ENCODE measurements around the gene KCNN1.
A peak's percentile ranks its signal among the peaks of the same experiment; 100 is the strongest.

Gene KCNN1

DNA sequence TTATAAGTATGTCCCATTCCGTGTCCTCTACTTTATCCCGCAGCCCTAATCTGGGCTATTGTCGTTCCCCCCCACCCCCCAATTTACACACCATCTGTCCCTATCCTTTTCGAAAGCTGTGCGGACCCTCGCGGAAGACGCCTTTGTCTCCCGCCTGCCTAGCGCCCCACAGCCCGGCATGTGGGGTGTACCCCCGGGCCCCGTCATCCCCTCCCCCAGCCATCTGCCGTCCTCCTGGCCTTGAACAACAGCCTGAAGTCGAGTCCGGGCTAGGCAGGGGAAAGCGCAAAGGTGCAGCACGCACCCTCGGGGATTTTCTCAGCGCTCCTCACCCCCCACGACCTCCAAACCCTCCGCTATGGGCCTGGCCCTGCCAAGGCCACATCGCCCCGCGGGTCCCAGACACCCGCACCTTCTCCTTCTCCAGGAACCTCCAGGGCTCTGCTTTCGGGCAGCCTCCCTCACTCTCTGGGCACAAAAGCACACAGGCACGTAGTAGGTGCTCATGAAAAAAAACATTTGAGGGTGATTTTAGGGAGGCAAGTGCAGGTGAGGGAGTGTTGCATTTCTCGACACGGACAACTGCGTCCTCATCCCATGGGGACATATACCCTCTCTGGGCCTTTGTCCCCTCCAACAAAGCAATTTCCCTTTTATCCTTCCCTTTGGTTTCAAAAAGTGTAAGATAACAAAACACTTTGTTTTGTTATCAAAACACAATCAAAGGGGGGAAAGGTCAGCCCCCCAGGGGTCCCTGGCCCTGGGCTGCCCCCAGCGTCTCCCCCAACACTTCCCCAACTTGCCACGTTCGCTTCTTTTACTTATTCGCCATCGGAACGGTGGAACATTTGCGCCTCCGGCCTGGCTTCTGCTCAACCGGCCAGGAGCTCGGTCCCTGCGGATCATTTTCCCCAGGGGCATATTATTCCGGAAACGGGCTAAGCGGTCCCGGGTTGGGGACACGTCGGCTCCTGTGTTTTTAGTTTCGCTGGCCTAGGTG is 17.7 kb upstream of the KCNN1 start:
- peaks cover 55% of the 10 kb centered on the region for H3K27me3 ChIP-seq (ENCODE audit: control insufficient read depth, insufficient read depth, low read length)
- H3K4me1 ChIP-seq (ENCODE audit: control insufficient read depth, low read depth, low read length): peaks cover 28% of the 10 kb centered on the region
- H3K9me3 ChIP-seq (ENCODE audit: control insufficient read depth, low read depth, low read length): no peaks in the 10 kb centered on the region
- H3K9ac ChIP-seq (ENCODE audit: low read length): peak overlapping the region; percentile 52
- H3K27ac ChIP-seq (ENCODE audit: low read length): no peak overlapping the region
- H3K36me3 ChIP-seq (ENCODE audit: control insufficient read depth, low read depth, low read length): no peaks in the 10 kb centered on the region
- H3K4me3 ChIP-seq (ENCODE audit: low read length): peak overlapping the region; percentile 66

DNA sequence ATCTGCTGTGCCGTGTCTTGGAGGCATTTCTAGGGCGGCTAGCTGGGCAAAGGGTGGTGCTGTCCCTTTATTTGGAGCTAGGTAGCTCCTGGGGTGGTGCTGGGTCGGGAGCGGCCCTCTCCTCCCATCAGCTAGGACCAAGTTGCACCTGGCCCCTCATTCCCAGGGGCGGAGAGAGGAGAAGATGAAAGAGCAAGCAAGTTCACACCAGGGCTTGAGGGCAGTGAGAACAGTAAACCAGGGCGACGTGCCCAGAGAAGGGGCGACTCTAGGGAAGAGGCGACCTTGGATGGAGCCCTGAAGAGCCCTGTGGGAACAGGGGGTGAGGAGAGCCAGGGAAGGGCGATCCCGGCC is 17.0 kb upstream of the KCNN1 start:
- Histone ChIP-seq H3K9me3 (ENCODE audit: control insufficient read depth, low read depth, low read length) (no peaks in the 10 kb centered on the region), H3K4me1 (ENCODE audit: control insufficient read depth, low read depth, low read length) (peaks cover 28% of the 10 kb centered on the region), H3K4me3 (ENCODE audit: low read length) (peak overlapping the region; percentile 66), H3K9ac (ENCODE audit: low read length) (no peak overlapping the region), H3K27ac (ENCODE audit: low read length) (no peak overlapping the region), H3K36me3 (ENCODE audit: control insufficient read depth, low read depth, low read length) (no peaks in the 10 kb centered on the region), H3K27me3 (ENCODE audit: control insufficient read depth, insufficient read depth, low read length) (peaks cover 58% of the 10 kb centered on the region)

DNA sequence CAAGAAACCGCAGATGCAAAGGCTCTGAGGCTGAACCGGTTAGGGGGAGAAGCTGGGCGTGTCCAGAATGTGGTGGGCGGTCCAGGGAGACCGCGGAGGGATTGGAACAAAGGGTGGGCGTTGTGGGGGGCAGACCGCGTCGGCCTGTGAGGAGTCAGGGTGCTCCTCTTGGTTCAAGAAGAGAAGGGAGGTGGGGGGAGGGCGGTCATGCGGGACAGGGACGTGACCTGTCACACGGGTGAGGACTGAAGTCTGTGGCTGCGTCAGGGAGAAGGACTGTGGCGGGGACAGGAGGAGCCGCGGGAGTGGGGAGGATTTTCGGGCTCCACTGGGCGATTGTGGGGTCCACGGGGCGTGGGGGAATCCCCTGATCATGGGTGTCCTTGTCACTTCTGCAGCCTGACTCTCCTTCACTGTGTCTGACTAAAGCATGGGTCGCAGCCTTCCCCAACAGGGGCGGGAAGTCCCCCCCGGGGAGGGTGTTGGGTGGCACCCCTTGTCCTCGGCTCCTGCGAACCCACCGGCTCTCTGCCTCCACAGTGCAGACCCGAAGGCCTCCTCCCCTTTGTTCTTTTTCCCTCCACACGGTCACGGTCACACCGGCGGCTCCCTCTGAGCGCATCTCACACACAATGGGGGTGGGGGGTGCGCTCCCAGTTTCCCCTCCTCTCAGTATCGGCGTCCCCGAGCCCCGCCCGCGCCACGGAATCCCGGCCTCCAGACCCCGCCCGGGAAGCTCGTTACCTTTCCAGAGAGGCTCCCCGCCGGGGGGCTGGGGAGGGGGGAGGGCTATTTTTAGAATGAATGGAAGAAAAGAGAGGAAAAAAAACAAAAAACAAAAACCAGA is 16.4 kb upstream of the KCNN1 start:
- Histone ChIP-seq H3K27me3 (ENCODE audit: control insufficient read depth, insufficient read depth, low read length) (peaks cover 58% of the 10 kb centered on the region), H3K4me1 (ENCODE audit: control insufficient read depth, low read depth, low read length) (peaks cover 28% of the 10 kb centered on the region), H3K4me3 (ENCODE audit: low read length) (peak overlapping the region; percentile 66), H3K9me3 (ENCODE audit: control insufficient read depth, low read depth, low read length) (no peaks in the 10 kb centered on the region), H3K9ac (ENCODE audit: low read length) (peak overlapping the region; percentile 6), H3K27ac (ENCODE audit: low read length) (no peak overlapping the region), H3K36me3 (ENCODE audit: control insufficient read depth, low read depth, low read length) (no peaks in the 10 kb centered on the region)

DNA sequence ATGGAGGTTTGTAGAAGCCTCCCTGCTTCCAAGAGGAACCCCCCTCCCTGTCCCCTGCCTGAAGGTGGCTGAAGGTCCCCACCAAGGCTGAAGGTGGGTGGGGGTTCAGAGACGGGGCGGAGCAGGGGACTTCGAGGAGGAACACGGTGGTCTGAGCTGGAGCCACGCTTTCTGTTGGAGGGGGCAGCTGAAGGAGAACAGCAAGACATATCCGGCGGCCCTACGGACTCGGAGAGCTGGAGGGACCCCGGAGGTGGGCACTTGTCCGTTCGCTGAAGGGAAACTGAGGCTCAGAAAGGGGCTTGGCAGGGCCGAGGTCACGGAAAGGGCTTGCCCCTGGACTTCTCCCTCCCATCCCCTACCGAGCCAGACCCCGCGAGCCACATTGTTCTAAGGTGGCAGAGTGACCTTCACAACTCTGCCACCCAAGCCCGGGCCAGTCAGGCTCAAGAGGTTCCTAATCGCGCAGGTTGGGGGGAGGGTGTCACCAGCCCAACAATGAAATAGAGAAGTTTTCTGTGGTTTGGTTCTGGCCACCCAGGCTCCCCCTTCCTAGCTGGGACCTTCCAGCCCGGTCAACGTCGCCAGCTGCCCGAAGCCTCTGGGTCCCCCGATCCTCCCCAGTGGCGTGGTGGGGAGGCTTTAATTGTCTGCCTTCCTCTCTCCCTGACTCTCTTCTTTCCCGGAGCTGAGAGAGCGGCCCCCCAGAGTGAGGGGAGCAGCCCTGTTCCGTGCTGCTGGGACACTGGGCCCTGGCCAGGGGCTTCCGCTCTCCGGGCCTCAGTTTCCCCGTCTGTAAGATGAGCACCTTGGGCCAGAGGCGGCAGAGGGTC is 15.5 kb upstream of the KCNN1 start:
- no peaks in the 10 kb centered on the region for H3K36me3 ChIP-seq (ENCODE audit: control insufficient read depth, low read depth, low read length)
- H3K9me3 ChIP-seq (ENCODE audit: control insufficient read depth, low read depth, low read length): no peaks in the 10 kb centered on the region
- peak overlapping the region; percentile 66 for H3K4me3 ChIP-seq (ENCODE audit: low read length)
- H3K9ac ChIP-seq (ENCODE audit: low read length): no peak overlapping the region
- H3K4me1 ChIP-seq (ENCODE audit: control insufficient read depth, low read depth, low read length): peaks cover 28% of the 10 kb centered on the region
- H3K27me3 ChIP-seq (ENCODE audit: control insufficient read depth, insufficient read depth, low read length): peaks cover 58% of the 10 kb centered on the region
- no peak overlapping the region for H3K27ac ChIP-seq (ENCODE audit: low read length)

DNA sequence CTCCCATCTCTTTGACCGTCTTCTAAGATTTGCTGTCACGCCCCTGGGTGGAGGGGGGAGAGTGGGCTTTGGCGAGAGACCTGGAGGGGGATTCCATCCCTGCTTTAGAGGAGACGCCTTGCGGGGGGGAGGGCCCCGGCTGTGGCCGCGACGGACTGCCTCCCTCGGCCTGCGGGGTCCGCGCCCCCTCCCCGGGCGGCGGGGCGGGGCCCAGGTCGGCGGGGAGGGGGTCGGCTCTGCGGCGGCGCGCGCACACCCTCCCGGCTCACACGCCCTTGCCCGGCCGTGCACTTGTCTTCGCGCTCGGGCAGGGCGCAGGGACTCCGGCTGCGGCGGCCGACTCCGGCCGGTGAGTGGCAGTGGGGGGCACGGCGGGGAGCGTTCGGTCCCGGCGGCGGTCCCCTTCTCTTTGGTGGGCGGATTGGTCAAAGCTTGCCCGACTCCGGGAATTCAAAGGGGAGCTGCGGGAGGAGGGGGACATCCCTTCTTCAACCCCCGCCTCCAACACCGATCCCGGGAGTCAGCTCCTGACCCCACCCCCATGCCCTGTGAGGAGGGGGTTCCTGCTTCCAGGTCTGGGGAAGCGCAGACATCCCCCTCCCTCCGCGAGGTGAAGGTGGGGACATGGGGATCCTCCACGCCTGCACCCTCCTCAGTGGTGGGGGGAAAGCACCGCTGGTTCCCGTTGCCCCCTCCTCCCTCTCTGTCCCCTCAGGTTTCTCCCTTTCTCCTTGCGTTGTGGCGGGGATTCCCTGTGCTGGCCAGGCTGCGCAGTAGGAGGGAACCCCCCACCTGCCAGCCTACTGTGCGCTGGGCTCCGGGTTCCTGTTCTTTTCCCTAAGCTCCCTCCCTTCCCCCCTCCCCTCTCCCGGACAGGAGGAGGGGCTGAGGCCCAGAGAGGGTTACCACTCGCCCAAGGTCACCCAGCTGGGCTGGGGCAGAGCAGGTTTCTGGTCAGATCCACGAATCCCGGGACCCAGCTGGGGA is 14.6 kb upstream of the KCNN1 start:
- Histone ChIP-seq H3K9ac (ENCODE audit: low read length) (no peak overlapping the region), H3K4me3 (ENCODE audit: low read length) (peak overlapping the region; percentile 66), H3K36me3 (ENCODE audit: control insufficient read depth, low read depth, low read length) (no peaks in the 10 kb centered on the region), H3K27me3 (ENCODE audit: control insufficient read depth, insufficient read depth, low read length) (peaks cover 58% of the 10 kb centered on the region), H3K27ac (ENCODE audit: low read length) (no peak overlapping the region), H3K9me3 (ENCODE audit: control insufficient read depth, low read depth, low read length) (no peaks in the 10 kb centered on the region), H3K4me1 (ENCODE audit: control insufficient read depth, low read depth, low read length) (peaks cover 28% of the 10 kb centered on the region)

DNA sequence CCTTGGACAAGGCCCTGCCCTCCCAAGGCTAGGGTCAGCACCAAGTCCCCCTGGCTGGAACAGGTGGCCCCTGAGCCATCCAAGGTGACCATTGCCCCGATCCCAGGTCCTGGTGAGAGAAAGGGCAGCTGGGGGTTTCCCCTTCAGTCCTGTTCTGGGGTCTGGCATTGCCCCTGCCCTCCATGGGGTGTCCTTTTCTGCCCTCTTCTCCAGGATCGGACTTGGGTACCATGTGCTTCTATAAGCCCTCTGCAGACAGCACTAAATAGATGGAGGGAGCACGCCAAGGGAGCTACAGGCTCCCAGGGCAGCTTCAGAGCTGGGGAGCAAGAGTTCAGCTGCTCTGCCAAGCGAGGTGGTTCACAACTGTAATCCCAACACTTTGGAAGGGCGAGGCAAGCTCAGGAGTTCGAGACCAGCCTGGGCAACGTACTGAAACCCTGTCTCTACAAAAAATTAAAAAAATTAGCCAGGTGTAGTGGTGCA is 13.5 kb upstream of the KCNN1 start:
- Histone ChIP-seq H3K27me3 (ENCODE audit: control insufficient read depth, insufficient read depth, low read length) (peaks cover 58% of the 10 kb centered on the region), H3K4me3 (ENCODE audit: low read length) (peak overlapping the region; percentile 66), H3K4me1 (ENCODE audit: control insufficient read depth, low read depth, low read length) (peaks cover 28% of the 10 kb centered on the region), H3K27ac (ENCODE audit: low read length) (no peak overlapping the region), H3K36me3 (ENCODE audit: control insufficient read depth, low read depth, low read length) (no peaks in the 10 kb centered on the region), H3K9me3 (ENCODE audit: control insufficient read depth, low read depth, low read length) (no peaks in the 10 kb centered on the region), H3K9ac (ENCODE audit: low read length) (no peak overlapping the region)

DNA sequence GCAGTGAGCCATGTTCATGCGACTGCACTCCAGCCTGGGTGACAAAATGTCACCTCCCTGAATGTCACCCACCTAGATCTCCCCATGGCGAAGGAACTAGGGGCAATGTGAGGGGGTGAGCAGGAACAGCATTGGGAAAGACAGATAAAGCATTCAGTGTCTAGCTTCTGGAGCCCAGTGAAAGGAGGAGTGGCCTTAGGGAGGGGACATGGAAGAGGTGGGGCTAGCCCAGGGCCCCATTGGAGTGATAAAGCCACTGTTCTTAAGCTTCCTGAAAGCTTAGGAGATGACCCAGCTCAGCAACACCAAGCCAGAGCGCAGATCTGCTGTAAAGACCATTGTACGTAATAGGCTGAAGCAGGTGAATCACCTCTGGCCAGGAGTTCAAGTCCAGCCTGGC is 13.0 kb upstream of the KCNN1 start:
- peaks cover 55% of the 10 kb centered on the region for H3K27me3 ChIP-seq (ENCODE audit: control insufficient read depth, insufficient read depth, low read length)
- H3K9ac ChIP-seq (ENCODE audit: low read length): no peak overlapping the region

DNA sequence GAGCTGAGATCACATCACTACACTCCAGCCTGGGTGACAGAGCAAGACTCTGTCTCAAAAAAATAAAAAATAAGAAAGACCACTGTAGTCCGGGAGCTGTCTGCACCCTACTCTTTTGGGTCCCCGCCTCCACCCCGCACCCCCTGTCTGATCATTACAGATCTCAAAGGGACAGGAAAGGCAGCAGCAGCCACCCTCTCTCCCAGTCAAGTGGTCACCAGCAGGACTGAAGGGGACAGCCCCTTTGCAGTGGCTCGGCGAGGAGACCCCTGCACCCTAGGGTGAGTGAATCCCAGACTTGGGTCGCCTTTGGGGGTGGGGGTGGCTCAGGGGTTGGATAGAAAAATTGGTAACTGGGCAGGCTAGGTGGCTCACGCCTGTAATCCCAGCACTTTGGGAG is 12.5 kb upstream of the KCNN1 start:
- Histone ChIP-seq H3K27ac (ENCODE audit: low read length) (no peak overlapping the region), H3K27me3 (ENCODE audit: control insufficient read depth, insufficient read depth, low read length) (peaks cover 50% of the 10 kb centered on the region), H3K9me3 (ENCODE audit: control insufficient read depth, low read depth, low read length) (no peaks in the 10 kb centered on the region), H3K36me3 (ENCODE audit: control insufficient read depth, low read depth, low read length) (no peaks in the 10 kb centered on the region), H3K4me3 (ENCODE audit: low read length) (no peak overlapping the region), H3K4me1 (ENCODE audit: control insufficient read depth, low read depth, low read length) (peaks cover 20% of the 10 kb centered on the region), H3K9ac (ENCODE audit: low read length) (no peak overlapping the region)

More for the DNA sequence above, 13.0 kb upstream of the KCNN1 start:
- Histone ChIP-seq H3K4me1 (ENCODE audit: control insufficient read depth, low read depth, low read length) (peaks cover 26% of the 10 kb centered on the region), H3K4me3 (ENCODE audit: low read length) (no peak overlapping the region), H3K36me3 (ENCODE audit: control insufficient read depth, low read depth, low read length) (no peaks in the 10 kb centered on the region), H3K9me3 (ENCODE audit: control insufficient read depth, low read depth, low read length) (no peaks in the 10 kb centered on the region), H3K27ac (ENCODE audit: low read length) (no peak overlapping the region)

DNA sequence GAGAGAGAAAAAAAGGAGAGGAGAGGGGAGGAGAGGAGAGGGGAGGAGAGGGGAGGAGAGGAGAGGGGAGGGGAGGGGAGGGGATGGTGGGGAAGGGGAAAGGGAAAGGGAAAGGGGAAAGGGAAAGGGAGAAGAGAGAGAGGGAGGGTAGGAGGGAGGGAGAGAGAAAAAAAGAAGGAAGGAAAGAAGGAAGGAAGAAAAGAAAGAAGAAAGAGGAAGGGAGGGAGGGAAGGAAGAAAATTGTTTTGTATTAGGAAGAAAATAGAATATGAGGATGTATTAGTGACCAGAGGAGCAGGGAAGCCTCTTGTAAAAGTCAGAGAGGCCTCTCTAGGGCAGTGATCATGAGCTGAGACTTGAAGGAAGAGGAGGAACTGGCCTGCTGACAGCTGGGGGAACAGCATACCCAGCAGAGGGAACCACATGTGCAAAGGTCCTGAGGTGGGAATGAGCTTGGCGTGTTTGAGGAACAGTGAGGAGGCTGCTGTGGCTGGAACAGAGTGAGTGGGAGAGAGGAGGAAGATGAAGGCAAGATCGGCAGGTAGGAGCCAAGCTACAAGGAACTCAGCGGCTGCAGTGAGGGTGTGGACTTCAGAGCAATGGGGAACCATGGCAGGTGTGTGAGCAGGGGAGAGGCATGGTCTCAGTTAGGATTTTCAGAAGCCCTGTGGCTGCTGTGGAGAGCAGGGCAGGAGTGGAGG is 9.6 kb upstream of the KCNN1 start:
- no peak overlapping the region for H3K4me3 ChIP-seq (ENCODE audit: low read length)
- H3K27me3 ChIP-seq (ENCODE audit: control insufficient read depth, insufficient read depth, low read length): peaks cover 21% of the 10 kb centered on the region
- no peak overlapping the region for H3K9ac ChIP-seq (ENCODE audit: low read length)
- H3K27ac ChIP-seq (ENCODE audit: low read length): no peak overlapping the region
- no peaks in the 10 kb centered on the region for H3K36me3 ChIP-seq (ENCODE audit: control insufficient read depth, low read depth, low read length)
- H3K4me1 ChIP-seq (ENCODE audit: control insufficient read depth, low read depth, low read length): peaks cover 9% of the 10 kb centered on the region
- no peaks in the 10 kb centered on the region for H3K9me3 ChIP-seq (ENCODE audit: control insufficient read depth, low read depth, low read length)

DNA sequence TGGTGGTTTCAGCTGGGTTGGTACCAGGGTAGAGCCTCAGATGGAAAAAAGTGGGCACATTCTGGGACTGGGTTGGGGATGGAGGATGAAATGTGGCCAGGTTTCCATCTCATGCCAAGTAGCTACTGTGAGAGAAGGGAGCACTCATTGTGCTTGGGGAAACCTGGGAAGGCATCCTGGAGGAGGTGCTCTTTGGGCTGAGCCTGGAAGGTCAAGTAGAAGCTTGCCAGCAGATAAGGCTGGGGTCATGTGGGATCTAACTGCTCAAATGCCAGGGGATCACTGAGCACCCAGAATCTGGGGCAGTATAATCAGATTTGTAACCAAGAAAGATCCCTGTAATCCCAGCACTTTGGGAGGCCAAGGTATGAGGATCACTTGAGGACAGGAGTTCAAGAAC is 9.0 kb upstream of the KCNN1 start:
- Histone ChIP-seq H3K27me3 (ENCODE audit: control insufficient read depth, insufficient read depth, low read length) (peaks cover 15% of the 10 kb centered on the region), H3K9ac (ENCODE audit: low read length) (no peak overlapping the region), H3K27ac (ENCODE audit: low read length) (no peak overlapping the region)

More for the DNA sequence above, 9.0 kb upstream of the KCNN1 start:
- Histone ChIP-seq H3K9me3 (ENCODE audit: control insufficient read depth, low read depth, low read length) (no peaks in the 10 kb centered on the region), H3K4me1 (ENCODE audit: control insufficient read depth, low read depth, low read length) (peaks cover 11% of the 10 kb centered on the region), H3K4me3 (ENCODE audit: low read length) (no peak overlapping the region), H3K36me3 (ENCODE audit: control insufficient read depth, low read depth, low read length) (no peaks in the 10 kb centered on the region)
